Ovary (tissue), 9 donors: ENCODE results near the gene PROZ. TPM values are rescaled to one million over a fixed set of nuclear protein-coding genes. Genes with fewer than 3 reads are reported as not detected.

Source experiments
- DNase-seq, 5 donors: peaks; one replicate each; pipeline ENCODE4 v3.0.0-alpha.2; 2019 to 2020
- H3K27ac ChIP-seq, 2 donors: fragments of 200-600 bp; one replicate each; pipeline versions ENCODE4 v1.5.1 to v1.8.0; 2019 to 2022
- H3K27me3 ChIP-seq: fragments of 200-600 bp; one replicate; pipeline ENCODE4 v1.8.0; 2022
- H3K36me3 ChIP-seq: fragments of 200-600 bp; sonication (generic); one replicate; pipeline ENCODE4 v1.5.1; 2019
- H3K4me1 ChIP-seq: one replicate; pipeline ENCODE4 v1.8.1; 2013; ENCODE audit warnings: mild to moderate bottlenecking, moderate library complexity; ENCODE audit not compliant: insufficient read depth
- H3K4me3 ChIP-seq: fragments of 200-600 bp; sonication (generic); one replicate; pipeline ENCODE4 v1.5.1; 2017
- H3K9me3 ChIP-seq, 2 donors: fragments of 200-600 bp in 1 of 2; sonication (generic) in 1 of 2; one replicate each; pipeline versions ENCODE4 v1.5.1 to v1.8.1; 2013 to 2019; ENCODE audit warnings: mild to moderate bottlenecking in 1 of 2, moderate library complexity in 1 of 2
- CTCF ChIP-seq, 3 donors: fragments of 450-650 bp in 2 of 3; fragments of 200-600 bp in 1 of 3; IDR thresholded peaks; one replicate each; pipeline versions ENCODE4 v1.5.1 to v1.8.0; 2016 to 2022; ENCODE audit warnings: antibody characterized with exemption in 3 of 3, mild to moderate bottlenecking in 1 of 3
- EP300 ChIP-seq: sonication (generic); formaldehyde crosslinking; IDR thresholded peaks from one replicate; pipeline ENCODE4 v1.6.1; 2017; ENCODE audit warnings: antibody characterized with exemption
- POLR2A ChIP-seq: fragments of 450-650 bp; IDR thresholded peaks from one replicate; pipeline ENCODE4 v1.6.1; 2017; ENCODE audit warnings: antibody characterized with exemption, mild to moderate bottlenecking, moderate library complexity
- WGBS, 3 donors: extraction: QIAGEN DNeasy Blood & Tissue Kit in 1 of 3; methylation state at CpG; one replicate each; pipeline versions ENCODE4 v1.1.5 to v1.1.7; 2013 to 2017; 5-methylcytosine and 5-hydroxymethylcytosine counted together
- intact Hi-C, 4 donors: fragments of 100-400 bp; cut with DNase I; formaldehyde crosslinking; loops; one replicate each; pipeline versions ENCODE4 v1.11.0 to v1.15.1; 2022 to 2023
- polyA plus RNA-seq, 2 donors: library from polyadenylated mRNA; stranded (reverse); fragments of 200-250 nt in 1 of 2; fragments of 350-450 nt in 1 of 2; fragmentation: Illumina TruSeq in 1 of 2; extraction: RNeasy Lipid Tissue Mini Kit (QIAGEN cat#74804) in 1 of 2; gene quantifications; one replicate each; pipeline ENCODE4 v1.2.3, GENCODE V29; 2013 to 2014
- total RNA-seq, 7 donors: library from RNA; depleted of rRNA in 2 of 7; stranded (reverse); fragments of >200 nt in 2 of 7; fragmentation: NEBNext Ultra II Directional in 3 of 7; extraction: Animal tissue kit (Norgen Biotek cat#: 25700) in 3 of 7; gene quantifications; one replicate each; pipeline versions ENCODE4 v1.1.0 to v1.2.4, GENCODE V29; 2016 to 2023
- donor health status: DM: no; HTN: no; CAD: no; lungs with moderate emphysema.
- donor health status: DM: no; HTN: no; CAD: no.
- donor health status: Bipolar disorder and iron deficiency.
- donor health status: DM: yes; HTN: yes; CAD: no.
- donor health status: DM: no; HTN: no; CAD: no.
- donor health status: DM: yes; HTN: yes; CAD: no.

PROZ gene
- total and polyA plus RNA-seq, 9 donors = not detected

DNA sequence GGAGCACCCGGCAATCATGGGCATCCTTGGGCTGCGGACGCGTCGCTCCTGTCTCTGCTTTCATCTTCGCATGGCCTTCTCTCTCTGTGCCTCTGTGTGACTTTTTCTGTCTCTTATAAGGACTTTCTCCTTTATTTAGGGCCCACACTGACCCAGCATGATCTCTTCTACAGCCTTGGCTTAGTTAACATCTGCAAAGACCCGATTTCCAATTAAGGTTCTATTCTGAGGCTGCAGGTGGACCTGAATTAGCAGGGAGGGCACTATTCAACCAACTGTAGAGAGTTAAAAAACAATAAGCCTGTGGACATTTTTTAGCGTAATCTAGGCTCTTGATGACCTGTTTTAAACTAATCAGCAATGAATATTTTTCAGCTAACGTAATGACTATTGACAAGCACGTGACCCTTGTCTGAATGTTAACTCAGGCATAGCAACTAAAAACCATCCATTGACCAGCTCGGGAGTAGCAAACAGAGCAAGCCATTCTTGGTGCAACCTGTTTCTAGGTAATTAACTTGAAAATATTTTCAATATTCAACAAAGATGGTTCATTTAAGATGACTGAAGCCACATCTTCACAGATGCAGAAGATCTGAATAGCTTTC, 20.7 kb upstream of the PROZ start:
- WGBS, 3 donors = 91 to 95% (median 93%) methylated on average over 11 of the region's 11 CpGs
- intact Hi-C loops = no loop called here
- Histone ChIP-seq H3K4me1 (peaks cover 1% of the 10 kb centered on the region), H3K27me3 (no peaks in the 10 kb centered on the region), H3K9me3 (no peaks in the 10 kb centered on the region), H3K36me3 (no peaks in the 10 kb centered on the region), H3K4me3 (no peak overlapping the region), H3K27ac (no peak overlapping the region)
- no peak for TF ChIP-seq EP300
- no peak for TF ChIP-seq POLR2A
- no peak for TF ChIP-seq CTCF (IDR thresholded peaks at IDR 0.05)
- peak in 1 of 5 donors; percentile 2 for DNase-seq

DNA sequence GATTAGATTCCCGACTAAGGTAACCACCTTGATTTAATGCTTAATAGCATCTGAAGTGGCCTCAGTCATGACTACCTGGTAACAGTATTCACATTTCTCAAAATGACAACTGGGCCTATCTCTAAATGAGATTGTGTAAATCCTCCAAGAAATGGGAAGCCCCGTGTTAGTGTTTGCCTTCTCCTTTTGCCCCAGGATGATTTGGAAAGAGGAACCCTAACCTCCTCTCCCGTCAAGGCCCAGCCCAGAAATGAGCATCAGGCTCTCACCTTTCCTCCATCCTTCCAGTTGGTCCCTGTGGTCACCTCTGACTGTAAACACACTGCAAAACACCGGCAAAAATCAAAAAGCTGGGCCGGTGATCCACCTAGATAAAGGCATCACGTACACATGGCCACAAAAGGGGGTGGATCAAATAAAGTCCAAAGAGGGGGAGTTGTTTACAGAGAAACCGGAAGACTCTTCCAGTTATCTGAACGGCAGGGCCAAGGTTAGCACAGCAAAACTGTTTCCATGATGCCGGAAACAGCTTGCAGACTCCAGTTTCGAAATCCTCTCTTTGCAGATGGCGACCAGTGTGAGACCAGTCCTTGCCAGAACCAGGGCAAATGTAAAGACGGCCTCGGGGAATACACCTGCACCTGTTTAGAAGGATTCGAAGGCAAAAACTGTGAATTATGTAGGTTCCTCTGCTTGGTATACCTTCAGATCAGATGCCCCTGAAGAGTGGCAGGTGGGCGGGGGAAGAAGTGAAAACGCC, 19.5 kb upstream of the PROZ start:
- TF ChIP-seq POLR2A (no peak), CTCF (IDR thresholded peaks at IDR 0.05) (no peak), EP300 (no peak)
- no peaks in the 10 kb centered on the region for H3K9me3 ChIP-seq
- H3K27ac ChIP-seq = peak overlapping the region in 1 of 2 donors; percentile 13
- DNase-seq = peak in 2 of 5 donors; percentile 27 to 38
- H3K4me1 ChIP-seq = peaks cover 1% of the 10 kb centered on the region
- intact Hi-C loops = no loop called here
- no peak overlapping the region for H3K4me3 ChIP-seq
- H3K36me3 ChIP-seq = no peaks in the 10 kb centered on the region
- H3K27me3 ChIP-seq = no peaks in the 10 kb centered on the region
- 36 to 54% (median 40%) methylated on average over 16 of the region's 16 CpGs for WGBS, 3 donors

DNA sequence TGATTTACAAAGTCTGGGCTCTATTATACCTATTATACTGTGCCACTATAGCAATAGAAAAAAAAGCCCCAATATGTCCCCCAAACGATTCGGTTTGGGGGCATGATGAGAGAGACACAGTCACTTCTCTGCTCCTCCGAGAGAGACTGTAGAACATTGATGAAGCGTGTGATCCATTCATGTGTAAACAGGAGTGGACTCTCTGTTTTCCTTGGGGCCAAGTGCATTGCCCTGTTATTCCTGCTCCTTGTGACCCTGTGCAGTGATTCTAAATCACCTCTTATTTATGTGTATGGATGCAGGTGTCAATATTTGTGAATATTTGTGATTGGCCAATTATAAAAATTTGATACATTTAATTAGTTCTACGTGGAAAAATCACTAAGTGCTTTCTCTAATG, 18.9 kb upstream of the PROZ start:
- DNase-seq = peak in 1 of 5 donors; percentile 2
- no peaks in the 10 kb centered on the region for H3K9me3 ChIP-seq
- H3K27ac ChIP-seq = no peak overlapping the region
- H3K4me3 ChIP-seq = no peak overlapping the region
- peaks cover 1% of the 10 kb centered on the region for H3K4me1 ChIP-seq
- WGBS, 3 donors = 86 to 92% (median 90%) methylated on average over 5 of the region's 5 CpGs
- intact Hi-C loops = no loop called here
- no peaks in the 10 kb centered on the region for H3K27me3 ChIP-seq
- no peaks in the 10 kb centered on the region for H3K36me3 ChIP-seq
- TF ChIP-seq EP300 = no peak
- TF ChIP-seq CTCF (IDR thresholded peaks at IDR 0.05) = no peak
- TF ChIP-seq POLR2A = no peak

- Histone ChIP-seq H3K4me3 (no peak overlapping the region), H3K27ac (no peak overlapping the region), H3K4me1 (peaks cover 1% of the 10 kb centered on the region), H3K27me3 (no peaks in the 10 kb centered on the region), H3K36me3 (no peaks in the 10 kb centered on the region), H3K9me3 (no peaks in the 10 kb centered on the region)
- no peak for TF ChIP-seq CTCF (IDR thresholded peaks at IDR 0.05)
- intact Hi-C loops = no loop called here
- 93 to 97% (median 94%) methylated on average over 26 of the region's 26 CpGs for WGBS, 3 donors
- DNase-seq = peak in 2 of 5 donors; percentile 10 to 31
Observed at GRCh38 chr13:113140677-113141600, 17.5 kb upstream of the PROZ start.
